Ovary (tissue), 9 donors: ENCODE results near the gene KCNMA1. TPM values are rescaled to one million over a fixed set of nuclear protein-coding genes. Genes with fewer than 3 reads are reported as not detected.

ENCODE experiments used
- DNase-seq, 5 donors: peaks; one replicate each; pipeline ENCODE4 v3.0.0-alpha.2; 2019 to 2020
- H3K27ac ChIP-seq, 2 donors: fragments of 200-600 bp; one replicate each; pipeline versions ENCODE4 v1.5.1 to v1.8.0; 2019 to 2022
- H3K27me3 ChIP-seq: fragments of 200-600 bp; one replicate; pipeline ENCODE4 v1.8.0; 2022
- H3K36me3 ChIP-seq: fragments of 200-600 bp; sonication (generic); one replicate; pipeline ENCODE4 v1.5.1; 2019
- H3K4me1 ChIP-seq: one replicate; pipeline ENCODE4 v1.8.1; 2013; ENCODE audit warnings: mild to moderate bottlenecking, moderate library complexity; ENCODE audit not compliant: insufficient read depth
- H3K4me3 ChIP-seq: fragments of 200-600 bp; sonication (generic); one replicate; pipeline ENCODE4 v1.5.1; 2017
- H3K9me3 ChIP-seq, 2 donors: fragments of 200-600 bp in 1 of 2; sonication (generic) in 1 of 2; one replicate each; pipeline versions ENCODE4 v1.5.1 to v1.8.1; 2013 to 2019; ENCODE audit warnings: mild to moderate bottlenecking in 1 of 2, moderate library complexity in 1 of 2
- EP300 ChIP-seq: sonication (generic); formaldehyde crosslinking; IDR thresholded peaks from one replicate; pipeline ENCODE4 v1.6.1; 2017; ENCODE audit warnings: antibody characterized with exemption
- POLR2A ChIP-seq: fragments of 450-650 bp; IDR thresholded peaks from one replicate; pipeline ENCODE4 v1.6.1; 2017; ENCODE audit warnings: antibody characterized with exemption, mild to moderate bottlenecking, moderate library complexity
- WGBS, 3 donors: extraction: QIAGEN DNeasy Blood & Tissue Kit in 1 of 3; methylation state at CpG; one replicate each; pipeline versions ENCODE4 v1.1.5 to v1.1.7; 2013 to 2017; 5-methylcytosine and 5-hydroxymethylcytosine counted together
- intact Hi-C, 4 donors: fragments of 100-400 bp; cut with DNase I; formaldehyde crosslinking; loops; one replicate each; pipeline versions ENCODE4 v1.11.0 to v1.15.1; 2022 to 2023
- polyA plus RNA-seq, 2 donors: library from polyadenylated mRNA; stranded (reverse); fragments of 200-250 nt in 1 of 2; fragments of 350-450 nt in 1 of 2; fragmentation: Illumina TruSeq in 1 of 2; extraction: RNeasy Lipid Tissue Mini Kit (QIAGEN cat#74804) in 1 of 2; gene quantifications; one replicate each; pipeline ENCODE4 v1.2.3, GENCODE V29; 2013 to 2014
- total RNA-seq, 7 donors: library from RNA; depleted of rRNA in 2 of 7; stranded (reverse); fragments of >200 nt in 2 of 7; fragmentation: NEBNext Ultra II Directional in 3 of 7; extraction: Animal tissue kit (Norgen Biotek cat#: 25700) in 3 of 7; gene quantifications; one replicate each; pipeline versions ENCODE4 v1.1.0 to v1.2.4, GENCODE V29; 2016 to 2023
- TF ChIP-seq, protein P1 (sequence below), 3 donors: fragments of 450-650 bp in 2 of 3; fragments of 200-600 bp in 1 of 3; IDR thresholded peaks; one replicate each; pipeline versions ENCODE4 v1.5.1 to v1.8.0; 2016 to 2022; ENCODE audit warnings: antibody characterized with exemption in 3 of 3, mild to moderate bottlenecking in 1 of 3
- donor health status: DM: no; HTN: no; CAD: no; lungs with moderate emphysema.
- donor health status: DM: no; HTN: no; CAD: no.
- donor health status: Bipolar disorder and iron deficiency.
- donor health status: DM: yes; HTN: yes; CAD: no.
- donor health status: DM: no; HTN: no; CAD: no.
- donor health status: DM: yes; HTN: yes; CAD: no.

The KCNMA1 gene
- total and polyA plus RNA-seq, 9 donors, result 7.0 to 83.8 (median 25.1) TPM

DNA sequence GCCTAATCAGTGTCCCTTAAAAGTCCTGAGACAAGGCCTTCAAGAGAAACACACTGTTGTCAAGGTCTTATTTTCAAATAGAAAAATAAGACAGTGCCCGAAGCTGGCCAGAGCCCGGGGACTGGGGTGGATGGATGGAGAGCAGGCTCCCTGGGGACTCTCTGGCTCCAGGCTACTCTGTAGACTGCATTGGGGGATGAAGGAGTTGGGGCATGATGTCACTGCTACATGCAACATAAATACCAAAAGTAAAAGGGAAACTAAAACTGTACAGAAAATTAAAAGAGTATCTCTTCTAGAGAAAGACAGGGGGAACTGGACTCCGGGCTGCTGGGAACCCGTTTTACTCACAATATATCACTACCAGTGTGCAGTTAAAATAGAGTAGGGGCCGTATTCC lies 629.8 kb downstream of the KCNMA1 start:
- WGBS, 3 donors, result 88 to 90% (median 89%) methylated on average over 5 of the region's 5 CpGs
- Histone ChIP-seq H3K36me3 (no peaks in the 10 kb centered on the region), H3K27ac (no peak overlapping the region), H3K4me3 (no peak overlapping the region), H3K4me1 (no peaks in the 10 kb centered on the region), H3K9me3 (no peaks in the 10 kb centered on the region), H3K27me3 (no peaks in the 10 kb centered on the region)
- intact Hi-C loops, result loop anchor here in 1 of 4 donors (10.0 kb wide), 1 partner anchor 973 kb away; no protein-coding TSS in a partner anchor
- no peak for DNase-seq
- TF ChIP-seq, protein P1, sequence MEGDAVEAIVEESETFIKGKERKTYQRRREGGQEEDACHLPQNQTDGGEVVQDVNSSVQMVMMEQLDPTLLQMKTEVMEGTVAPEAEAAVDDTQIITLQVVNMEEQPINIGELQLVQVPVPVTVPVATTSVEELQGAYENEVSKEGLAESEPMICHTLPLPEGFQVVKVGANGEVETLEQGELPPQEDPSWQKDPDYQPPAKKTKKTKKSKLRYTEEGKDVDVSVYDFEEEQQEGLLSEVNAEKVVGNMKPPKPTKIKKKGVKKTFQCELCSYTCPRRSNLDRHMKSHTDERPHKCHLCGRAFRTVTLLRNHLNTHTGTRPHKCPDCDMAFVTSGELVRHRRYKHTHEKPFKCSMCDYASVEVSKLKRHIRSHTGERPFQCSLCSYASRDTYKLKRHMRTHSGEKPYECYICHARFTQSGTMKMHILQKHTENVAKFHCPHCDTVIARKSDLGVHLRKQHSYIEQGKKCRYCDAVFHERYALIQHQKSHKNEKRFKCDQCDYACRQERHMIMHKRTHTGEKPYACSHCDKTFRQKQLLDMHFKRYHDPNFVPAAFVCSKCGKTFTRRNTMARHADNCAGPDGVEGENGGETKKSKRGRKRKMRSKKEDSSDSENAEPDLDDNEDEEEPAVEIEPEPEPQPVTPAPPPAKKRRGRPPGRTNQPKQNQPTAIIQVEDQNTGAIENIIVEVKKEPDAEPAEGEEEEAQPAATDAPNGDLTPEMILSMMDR (IDR thresholded peaks at IDR 0.05), result no peak
- TF ChIP-seq EP300 (no peak), POLR2A (no peak)

DNA sequence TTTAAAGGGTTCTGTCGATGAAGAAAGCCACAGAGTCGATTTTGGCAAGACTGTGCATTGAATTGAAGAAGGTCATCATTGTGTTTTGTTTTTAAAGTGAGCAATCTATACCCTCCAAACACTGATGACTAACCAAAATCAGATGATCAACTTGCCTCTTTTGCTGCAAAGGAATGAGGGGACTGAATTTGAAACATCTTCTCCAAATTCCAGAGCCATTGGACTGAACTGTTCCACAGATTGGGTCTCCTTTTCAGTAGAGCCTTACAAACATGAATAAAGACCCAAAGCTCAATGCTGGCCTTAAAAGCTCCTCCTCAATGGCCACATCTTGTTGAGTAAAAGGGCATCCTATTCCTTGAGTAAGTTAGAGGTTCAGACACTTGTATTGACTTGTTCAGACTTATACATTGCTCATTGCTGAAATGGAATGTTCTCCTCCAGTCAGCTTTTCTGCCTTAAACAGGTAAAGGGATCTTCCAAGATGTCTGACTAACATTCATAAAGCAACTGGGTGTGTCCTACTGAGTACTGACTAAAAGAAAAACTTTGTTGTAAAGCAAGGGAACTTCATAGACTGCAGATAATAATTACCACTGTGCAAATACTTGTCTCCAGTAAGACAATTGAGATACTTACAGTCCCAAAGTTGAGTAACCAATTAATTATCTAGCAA lies 630.6 kb downstream of the KCNMA1 start:
- Histone ChIP-seq H3K4me1 (no peaks in the 10 kb centered on the region), H3K27me3 (no peaks in the 10 kb centered on the region), H3K27ac (no peak overlapping the region), H3K4me3 (no peak overlapping the region), H3K9me3 (no peaks in the 10 kb centered on the region), H3K36me3 (no peaks in the 10 kb centered on the region)
- intact Hi-C loops, result loop anchor here in 1 of 4 donors (10.0 kb wide), 1 partner anchor 972 kb away; no protein-coding TSS in a partner anchor
- no peak for TF ChIP-seq EP300
- TF ChIP-seq, protein P1 (IDR thresholded peaks at IDR 0.05), result no peak
- no peak for TF ChIP-seq POLR2A
- no peak for DNase-seq
- 93 to 95% (median 93%) methylated on average over 2 of the region's 2 CpGs for WGBS, 3 donors

DNA sequence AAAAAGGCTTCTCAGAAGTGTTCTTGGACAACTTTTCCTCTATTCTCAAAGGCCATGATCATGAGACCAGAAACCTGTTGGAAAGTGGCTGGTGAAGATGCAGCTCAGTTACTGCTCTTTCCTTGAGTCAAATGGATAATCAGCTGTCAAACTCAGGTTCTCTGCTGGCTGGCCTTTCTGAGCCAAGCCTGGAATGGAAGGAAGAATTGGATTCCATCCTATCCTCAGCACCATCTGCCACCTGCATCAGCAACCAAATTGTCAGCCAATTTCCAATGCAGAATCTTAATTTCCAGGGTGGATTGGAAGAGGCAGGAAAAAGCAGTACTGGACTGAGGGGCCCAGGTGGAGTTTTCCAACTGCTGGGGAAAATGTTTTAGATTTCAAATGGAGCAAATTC lies 631.7 kb downstream of the KCNMA1 start:
- Histone ChIP-seq H3K27ac (no peak overlapping the region), H3K36me3 (no peaks in the 10 kb centered on the region), H3K4me3 (no peak overlapping the region), H3K9me3 (no peaks in the 10 kb centered on the region), H3K4me1 (no peaks in the 10 kb centered on the region), H3K27me3 (no peaks in the 10 kb centered on the region)
- intact Hi-C loops, result loop anchor here in 1 of 4 donors (10.0 kb wide), 1 partner anchor 971 kb away; no protein-coding TSS in a partner anchor
- no peak for DNase-seq
- TF ChIP-seq EP300, result no peak
- TF ChIP-seq, protein P1 (IDR thresholded peaks at IDR 0.05), result no peak
- TF ChIP-seq POLR2A, result no peak

DNA sequence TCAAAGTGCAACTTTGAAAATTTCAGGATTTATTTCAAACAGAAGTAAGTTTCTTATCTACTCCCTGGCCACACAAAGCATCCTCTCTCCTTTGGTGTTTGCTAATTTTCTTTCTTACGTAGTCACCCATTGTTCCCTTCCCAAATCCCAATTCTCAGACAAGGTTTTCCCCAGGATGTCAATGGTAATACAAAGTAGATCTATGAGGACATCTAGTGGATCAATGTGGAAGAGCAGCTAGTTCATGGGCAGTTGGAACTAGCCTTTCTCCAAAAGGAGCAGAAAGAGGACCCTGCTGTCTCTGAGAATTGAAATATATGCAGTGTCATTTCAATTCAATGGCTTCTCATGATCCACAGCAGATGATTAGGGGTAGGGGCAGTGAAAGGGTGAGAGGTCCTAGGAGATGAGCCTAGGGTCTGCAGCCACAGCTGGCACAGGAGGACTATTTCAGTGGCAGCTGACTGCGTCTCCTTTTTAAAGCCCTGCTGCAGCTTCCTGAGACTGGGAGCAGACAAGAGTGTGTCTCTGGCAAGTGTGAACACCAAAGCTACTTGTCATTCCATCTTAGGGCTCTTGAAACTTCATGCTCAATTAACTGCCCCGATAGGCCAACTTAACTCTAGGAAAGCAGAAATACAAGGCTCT lies 632.6 kb downstream of the KCNMA1 start:
- no peaks in the 10 kb centered on the region for H3K4me1 ChIP-seq
- no peaks in the 10 kb centered on the region for H3K36me3 ChIP-seq
- TF ChIP-seq, protein P1 (IDR thresholded peaks at IDR 0.05), result peak; percentile 54 to 71 (median 63)
- no peak for TF ChIP-seq POLR2A
- no peaks in the 10 kb centered on the region for H3K27me3 ChIP-seq
- H3K9me3 ChIP-seq, result no peaks in the 10 kb centered on the region
- H3K27ac ChIP-seq, result no peak overlapping the region
- intact Hi-C loops, result loop anchor here in 1 of 4 donors (10.0 kb wide), 1 partner anchor 970 kb away; no protein-coding TSS in a partner anchor
- H3K4me3 ChIP-seq, result no peak overlapping the region
- no peak for DNase-seq
- 63 to 72% (median 65%) methylated on average over 3 of the region's 3 CpGs for WGBS, 3 donors
